GM23248 (cell line): ENCODE results near the gene PPARGC1A. TPM values are rescaled to one million over a fixed set of nuclear protein-coding genes. Genes with fewer than 3 reads are reported as not detected.

Experiments
- DNase-seq: peaks from one replicate; pipeline ENCODE4 v3.0.0-alpha.2; 2015
- H2AFZ ChIP-seq: fragments of 200-600 bp; sonication (generic); 2 replicates; pipeline ENCODE4 v1.6.1; 2016; ENCODE audit warnings: antibody characterized with exemption
- H3F3A ChIP-seq: fragments of 200-600 bp; sonication (generic); 2 replicates; pipeline ENCODE4 v1.6.1; 2016; ENCODE audit warnings: mild to moderate bottlenecking, antibody characterized with exemption, mixed run types; ENCODE audit not compliant: insufficient read depth
- H3K27ac ChIP-seq: fragments of 200-600 bp; sonication (generic); 2 replicates; pipeline ENCODE4 v1.5.1; 2016; ENCODE audit warnings: mild to moderate bottlenecking
- H3K27me3 ChIP-seq: fragments of 200-600 bp; sonication (generic); replicated peaks from 2 replicates; pipeline ENCODE4 v1.6.1; 2016; ENCODE audit warnings: mild to moderate bottlenecking; ENCODE audit not compliant: insufficient read depth
- H3K36me3 ChIP-seq: fragments of 200-600 bp; sonication (generic); 2 replicates; pipeline ENCODE4 v1.6.1; 2016; ENCODE audit warnings: low read depth, mild to moderate bottlenecking
- H3K4me1 ChIP-seq: fragments of 200-600 bp; sonication (generic); 2 replicates; pipeline ENCODE4 v1.6.1; 2016; ENCODE audit warnings: mild to moderate bottlenecking; ENCODE audit not compliant: insufficient read depth
- H3K4me2 ChIP-seq: fragments of 200-600 bp; sonication (generic); one replicate; pipeline ENCODE4 v1.6.1; 2016; ENCODE audit warnings: mild to moderate bottlenecking; ENCODE audit not compliant: unreplicated experiment
- H3K4me3 ChIP-seq: fragments of 200-600 bp; sonication (generic); 2 replicates; pipeline ENCODE4 v1.5.1; 2016; ENCODE audit warnings: mild to moderate bottlenecking
- H3K79me2 ChIP-seq: fragments of 200-600 bp; sonication (generic); 2 replicates; pipeline ENCODE4 v1.6.1; 2016; ENCODE audit warnings: mild to moderate bottlenecking; ENCODE audit not compliant: insufficient read depth
- H3K9ac ChIP-seq: fragments of 200-600 bp; sonication (generic); 2 replicates; pipeline ENCODE4 v1.6.1; 2016; ENCODE audit warnings: mild to moderate bottlenecking
- H3K9me2 ChIP-seq: fragments of 200-600 bp; sonication (generic); 2 replicates; pipeline ENCODE4 v1.6.1; 2016; ENCODE audit warnings: mixed run types, mild to moderate bottlenecking, moderate library complexity; ENCODE audit not compliant: insufficient read depth
- H3K9me3 ChIP-seq: fragments of 200-600 bp; sonication (generic); one replicate; pipeline ENCODE4 v1.6.1; 2017; ENCODE audit warnings: low read depth
- H4K20me1 ChIP-seq: fragments of 200-600 bp; sonication (generic); 2 replicates; pipeline ENCODE4 v1.6.0; 2016; ENCODE audit not compliant: insufficient read depth
- EZH2 ChIP-seq: fragments of 200-600 bp; sonication (generic); IDR thresholded peaks from 2 replicates; pipeline ENCODE4 v1.6.1; 2018; ENCODE audit warnings: antibody characterized with exemption, mild to moderate bottlenecking; ENCODE audit not compliant: insufficient read depth, poor library complexity, severe bottlenecking
- EZH2phosphoT487 ChIP-seq: fragments of 200-600 bp; sonication (generic); IDR thresholded peaks from 2 replicates; pipeline ENCODE4 v1.6.1; 2018; ENCODE audit warnings: antibody characterized with exemption, moderate library complexity, mild to moderate bottlenecking, low read depth; ENCODE audit not compliant: insufficient read depth
- WGBS, 2 experiments: methylation state at CpG; one replicate each; pipeline ENCODE4 v1.1.6; 2015 to 2017; ENCODE audit warnings: low lambda C conversion rate in 2 of 2, low coverage in 1 of 2; ENCODE audit errors: missing lambda C conversion rate in 2 of 2; 5-methylcytosine and 5-hydroxymethylcytosine counted together
- in situ Hi-C: fragments of 300-500 bp; cut with MboI; formaldehyde crosslinking; loops from 2 replicates; pipeline ENCODE4 v1.15.0; 2020
- polyA plus RNA-seq: library from polyadenylated mRNA; unstranded; fragments of >200 nt; fragmentation: Nextera tagmentation; extraction: Ambion mirVana; gene quantifications from 2 replicates; pipeline ENCODE4 v1.2.1, GENCODE V29; 2016
- total RNA-seq: library from RNA; depleted of rRNA; stranded (reverse); fragments of >200 nt; shearing (Covaris generic); gene quantifications from 2 replicates; pipeline ENCODE4 v1.2.3, GENCODE V29; 2014

The PPARGC1A gene
- total and polyA plus RNA-seq, 2 experiments from 2014 or later: not detected

DNA sequence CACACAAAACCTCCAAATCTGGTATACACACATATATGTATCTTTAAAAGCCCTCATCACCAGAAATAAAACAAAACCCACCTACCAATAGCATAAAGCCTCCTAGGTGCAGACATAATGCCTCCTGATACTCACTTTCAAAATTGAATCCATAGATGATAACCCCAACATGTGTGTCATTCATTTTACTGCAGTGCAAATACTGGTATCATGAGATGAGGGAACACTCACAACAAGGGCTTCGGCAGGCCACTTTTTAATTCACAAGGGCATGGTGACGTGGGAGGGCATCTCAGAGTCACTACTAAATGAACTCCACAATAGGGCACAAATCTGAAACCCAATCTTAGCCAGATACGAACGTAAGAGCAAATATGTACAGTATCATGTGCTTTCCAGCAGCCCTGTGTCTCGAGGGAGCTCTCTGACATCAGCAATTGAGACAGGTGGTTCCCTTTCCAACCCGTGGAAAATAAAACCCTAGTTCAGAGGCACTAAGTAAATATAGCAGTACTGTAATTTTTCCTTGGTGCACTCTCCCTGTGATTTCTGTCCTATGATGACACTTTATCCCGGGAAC, 14.1 kb upstream of the PPARGC1A start:
- Histone ChIP-seq H3K4me3 (no peak overlapping the region), H3K9ac (no peak overlapping the region), H3F3A (no peaks in the 10 kb centered on the region), H3K4me2 (no peak overlapping the region), H4K20me1 (no peaks in the 10 kb centered on the region), H3K9me3 (no peaks in the 10 kb centered on the region), H3K9me2 (no peaks in the 10 kb centered on the region), H3K4me1 (no peaks in the 10 kb centered on the region), H3K36me3 (no peaks in the 10 kb centered on the region), H3K27me3 (peaks cover 8% of the 10 kb centered on the region; the same call in 1 of the 2 replicates), H2AFZ (no peak overlapping the region), H3K27ac (no peak overlapping the region), H3K79me2 (no peaks in the 10 kb centered on the region)
- WGBS, 2 experiments: 51 to 60% methylated on average over 7 of the region's 7 CpGs
- DNase-seq: no peak
- in situ Hi-C loops: no loop called here
- no peak for TF ChIP-seq EZH2
- TF ChIP-seq EZH2phosphoT487: no peak

DNA sequence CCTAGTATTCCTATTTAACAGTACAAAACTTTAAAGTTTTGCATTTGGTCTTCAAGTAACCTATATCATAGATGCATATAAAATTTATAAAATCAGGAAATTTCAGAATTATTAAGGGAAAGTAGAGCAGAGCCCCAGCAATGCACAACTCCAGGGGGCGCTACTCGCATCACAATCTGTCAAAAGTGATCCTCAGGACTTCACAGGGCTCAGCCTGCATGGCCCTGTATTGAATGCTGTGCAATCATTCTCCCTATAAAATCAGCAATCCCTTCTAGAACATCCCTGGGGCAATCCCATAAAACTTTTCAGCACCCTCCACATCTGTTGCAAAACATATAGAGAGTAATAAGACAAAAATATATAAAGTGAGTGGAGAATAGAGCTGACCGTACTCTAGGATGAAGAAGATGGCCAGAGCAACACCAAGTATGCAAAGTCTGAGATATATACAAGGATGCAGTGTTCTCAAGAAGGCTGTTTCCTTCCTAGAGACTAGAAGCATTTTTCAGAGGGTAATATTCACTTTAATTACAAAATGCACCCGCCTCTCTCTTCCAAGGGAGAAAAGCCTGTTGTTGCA, 12.5 kb upstream of the PPARGC1A start:
- H3K27ac ChIP-seq: no peak overlapping the region
- H3K36me3 ChIP-seq: no peaks in the 10 kb centered on the region
- H3F3A ChIP-seq: no peaks in the 10 kb centered on the region
- no peaks in the 10 kb centered on the region for H4K20me1 ChIP-seq
- no peaks in the 10 kb centered on the region for H3K9me2 ChIP-seq
- TF ChIP-seq EZH2 (no peak), EZH2phosphoT487 (no peak)
- no peak overlapping the region for H3K4me3 ChIP-seq
- H3K9ac ChIP-seq: no peak overlapping the region
- DNase-seq: no peak
- H3K4me2 ChIP-seq: no peak overlapping the region
- WGBS, 2 experiments: 57 to 67% methylated on average over 4 of the region's 4 CpGs
- no peaks in the 10 kb centered on the region for H3K4me1 ChIP-seq
- no peaks in the 10 kb centered on the region for H3K79me2 ChIP-seq
- H3K27me3 ChIP-seq: peaks cover 8% of the 10 kb centered on the region; the same call in 1 of the 2 replicates
- in situ Hi-C loops: no loop called here
- H2AFZ ChIP-seq: no peak overlapping the region
- no peaks in the 10 kb centered on the region for H3K9me3 ChIP-seq

DNA sequence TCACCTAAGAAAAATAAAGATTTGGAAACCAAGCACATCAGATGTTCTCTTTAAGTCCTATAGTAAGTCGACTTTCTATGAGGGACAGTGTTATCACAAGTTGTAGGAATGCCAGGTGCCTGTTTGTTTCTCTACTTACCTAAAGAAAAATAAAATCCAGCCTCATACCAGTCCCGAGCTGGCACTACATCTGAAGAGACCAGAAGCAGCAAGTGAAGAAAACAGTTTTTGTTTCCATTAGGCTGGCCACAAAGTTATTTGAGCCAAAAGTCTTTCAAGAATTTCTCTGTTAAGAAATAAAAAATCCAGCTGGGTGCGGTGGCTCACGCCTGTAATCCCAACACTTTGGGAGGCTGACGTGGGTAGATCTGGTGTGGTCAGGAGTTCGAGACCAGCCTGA, 10.8 kb upstream of the PPARGC1A start:
- Histone ChIP-seq H4K20me1 (no peaks in the 10 kb centered on the region), H3K4me2 (no peak overlapping the region), H3K9me3 (no peaks in the 10 kb centered on the region), H3K9me2 (no peaks in the 10 kb centered on the region), H3K4me3 (no peak overlapping the region), H3K27me3 (peaks cover 8% of the 10 kb centered on the region; the same call in 1 of the 2 replicates), H2AFZ (no peak overlapping the region), H3K36me3 (no peaks in the 10 kb centered on the region), H3F3A (no peaks in the 10 kb centered on the region), H3K4me1 (no peaks in the 10 kb centered on the region), H3K79me2 (no peaks in the 10 kb centered on the region), H3K27ac (no peak overlapping the region), H3K9ac (no peak overlapping the region)
- no peak for DNase-seq
- in situ Hi-C loops: no loop called here
- 59 to 67% methylated on average over 6 of the region's 6 CpGs for WGBS, 2 experiments
- TF ChIP-seq EZH2 (no peak), EZH2phosphoT487 (no peak)

DNA sequence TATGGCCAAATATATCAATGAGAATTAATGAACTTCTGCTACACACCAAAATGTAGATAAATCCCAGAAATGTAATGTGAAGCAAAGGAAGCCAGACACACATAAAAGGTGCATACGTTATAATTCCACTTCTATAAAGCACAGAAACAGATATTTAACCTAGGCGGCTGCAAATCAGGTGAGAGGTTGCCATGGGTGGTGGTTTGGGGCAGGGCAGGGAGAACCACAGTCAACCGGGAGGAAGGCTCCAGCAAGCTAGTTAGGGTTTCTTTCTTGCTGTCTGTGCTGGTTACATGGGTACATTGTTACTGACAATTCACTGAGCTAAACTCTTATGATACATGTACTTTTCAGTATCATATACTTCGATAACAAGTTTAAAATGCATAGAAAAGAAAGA, 9.7 kb upstream of the PPARGC1A start:
- 35% methylated on average over 4 of the region's 4 CpGs for WGBS, 2 experiments
- DNase-seq: no peak

More for the DNA sequence above, 9.7 kb upstream of the PPARGC1A start:
- Histone ChIP-seq H3K79me2 (no peaks in the 10 kb centered on the region), H3K27me3 (0 out of 2 replicates have a peak, but pooled peaks cover 3% of the 10 kb centered on the region), H3K4me2 (no peak overlapping the region), H3K9me2 (no peaks in the 10 kb centered on the region), H3K27ac (no peak overlapping the region), H3K4me1 (no peaks in the 10 kb centered on the region), H3K36me3 (no peaks in the 10 kb centered on the region), H3K9ac (no peak overlapping the region), H3K4me3 (no peak overlapping the region), H2AFZ (no peak overlapping the region), H3F3A (no peaks in the 10 kb centered on the region), H3K9me3 (no peaks in the 10 kb centered on the region), H4K20me1 (no peaks in the 10 kb centered on the region)
- no peak for TF ChIP-seq EZH2
- no peak for TF ChIP-seq EZH2phosphoT487
- in situ Hi-C loops: no loop called here
